HG03354 (cell line): ENCODE results near the gene ULBP3.
A peak's percentile ranks its signal among the peaks of the same experiment; 100 is the strongest.
"Not testable (repeated sequence)": the region's sequence is repeated elsewhere in the genome, so short reads cannot be mapped to it uniquely, and the experiment has no call there.

Experiments
- ATAC-seq: cut with Tn5 transposase; IDR thresholded peaks from one replicate; pipeline ENCODE4 v1.9.1; 2021; ENCODE audit warnings: mild to moderate bottlenecking; ENCODE audit not compliant: unreplicated experiment, poor library complexity, severe bottlenecking

ULBP3 gene

GRCh38 chr6:150079604-150080003 is 10.7 kb upstream of the ULBP3 start:
- no peak for ATAC-seq

GRCh38 chr6:150078788-150079187 is 9.9 kb upstream of the ULBP3 start:
- ATAC-seq, result no peak

GRCh38 chr6:150076196-150076893 is 7.4 kb upstream of the ULBP3 start:
- no peak for ATAC-seq

- no peak for ATAC-seq
Observed at GRCh38 chr6:150075034-150075421, 6.1 kb upstream of the ULBP3 start.

GRCh38 chr6:150074396-150075033 is 5.6 kb upstream of the ULBP3 start:
- not testable (repeated sequence) for ATAC-seq

- ATAC-seq, result no peak
Observed at GRCh38 chr6:150072201-150072600, 3.3 kb upstream of the ULBP3 start.

GRCh38 chr6:150070236-150070818 is 1.4 kb upstream of the ULBP3 start:
- no peak for ATAC-seq

- no peak for ATAC-seq
Observed at GRCh38 chr6:150069706-150070105, 785 bp upstream of the ULBP3 start.

- ATAC-seq, result no peak
Observed at GRCh38 chr6:150068151-150068550, 770 bp downstream of the ULBP3 start.

- ATAC-seq, result no peak
Observed at GRCh38 chr6:150065083-150065482, 3.8 kb downstream of the ULBP3 start.

- ATAC-seq, result no peak
Observed at GRCh38 chr6:150063640-150064039, 5.3 kb downstream of the ULBP3 start.

GRCh38 chr6:150059973-150060372 is 8.9 kb downstream of the ULBP3 start:
- ATAC-seq, result peak; percentile 72

GRCh38 chr6:150058986-150059385 is 9.9 kb downstream of the ULBP3 start:
- no peak for ATAC-seq

- ATAC-seq, result no peak
Observed at GRCh38 chr6:150058231-150058792, 10.6 kb downstream of the ULBP3 start.

- ATAC-seq, result no peak
Observed at GRCh38 chr6:150057501-150057951, 11.4 kb downstream of the ULBP3 start.

- no peak for ATAC-seq
Observed at GRCh38 chr6:150056916-150057315, 12.0 kb downstream of the ULBP3 start.

GRCh38 chr6:150056156-150056555 is 12.8 kb downstream of the ULBP3 start:
- ATAC-seq, result no peak

- no peak for ATAC-seq
Observed at GRCh38 chr6:150055131-150055530, 13.8 kb downstream of the ULBP3 start.

GRCh38 chr6:150053450-150053849 is 15.5 kb downstream of the ULBP3 start:
- no peak for ATAC-seq

GRCh38 chr6:150050846-150051245 is 18.1 kb downstream of the ULBP3 start:
- ATAC-seq, result no peak

- ATAC-seq, result no peak
Observed at GRCh38 chr6:150048099-150048498, 20.8 kb downstream of the ULBP3 start.
